Upper lobe of left lung (tissue), 4 donors: ENCODE data around the gene CADPS.

Experiments used
- POLR2A ChIP-seq, 4 donors: fragments of 450-650 bp; IDR thresholded peaks; one replicate each; pipeline ENCODE4 v1.5.1; 2016 to 2017; ENCODE audit warnings: antibody characterized with exemption in 4 of 4, mild to moderate bottlenecking in 2 of 4
- POLR2AphosphoS5 ChIP-seq, 2 donors: sonication (generic); formaldehyde crosslinking; IDR thresholded peaks; one replicate each; pipeline ENCODE4 v1.5.1; 2017; ENCODE audit warnings: antibody characterized with exemption in 2 of 2
- TF ChIP-seq, protein P1 (sequence below), 6 experiments: fragments of 450-650 bp in 4 of 6; fragments of 200-600 bp in 2 of 6; sonication (generic) in 2 of 6; IDR thresholded peaks; one replicate each; pipeline ENCODE4 v1.5.1; 2016 to 2019; ENCODE audit warnings: antibody characterized with exemption in 6 of 6

DNA sequence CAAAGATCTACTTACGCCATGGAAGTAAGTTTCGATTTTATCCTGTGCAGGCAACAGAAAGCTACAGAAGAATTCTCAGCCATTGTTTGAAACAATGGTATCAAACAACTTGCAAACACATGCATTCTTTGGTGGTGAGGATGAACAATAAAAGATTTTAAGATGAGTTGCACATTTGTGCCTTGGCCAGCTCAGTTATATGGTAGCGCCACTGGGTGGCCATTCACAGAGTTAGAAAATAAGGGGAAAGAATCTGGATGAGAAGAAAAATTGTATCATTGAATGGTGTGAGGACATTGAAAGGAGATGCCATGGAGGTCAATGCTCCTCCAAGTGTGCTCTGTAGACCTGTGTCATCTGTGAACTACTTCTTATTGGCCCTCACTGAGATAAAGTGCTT, 11.6 kb downstream of the CADPS start:
- TF ChIP-seq POLR2AphosphoS5 (IDR thresholded peaks at IDR 0.05), result no peak
- TF ChIP-seq, protein P1, sequence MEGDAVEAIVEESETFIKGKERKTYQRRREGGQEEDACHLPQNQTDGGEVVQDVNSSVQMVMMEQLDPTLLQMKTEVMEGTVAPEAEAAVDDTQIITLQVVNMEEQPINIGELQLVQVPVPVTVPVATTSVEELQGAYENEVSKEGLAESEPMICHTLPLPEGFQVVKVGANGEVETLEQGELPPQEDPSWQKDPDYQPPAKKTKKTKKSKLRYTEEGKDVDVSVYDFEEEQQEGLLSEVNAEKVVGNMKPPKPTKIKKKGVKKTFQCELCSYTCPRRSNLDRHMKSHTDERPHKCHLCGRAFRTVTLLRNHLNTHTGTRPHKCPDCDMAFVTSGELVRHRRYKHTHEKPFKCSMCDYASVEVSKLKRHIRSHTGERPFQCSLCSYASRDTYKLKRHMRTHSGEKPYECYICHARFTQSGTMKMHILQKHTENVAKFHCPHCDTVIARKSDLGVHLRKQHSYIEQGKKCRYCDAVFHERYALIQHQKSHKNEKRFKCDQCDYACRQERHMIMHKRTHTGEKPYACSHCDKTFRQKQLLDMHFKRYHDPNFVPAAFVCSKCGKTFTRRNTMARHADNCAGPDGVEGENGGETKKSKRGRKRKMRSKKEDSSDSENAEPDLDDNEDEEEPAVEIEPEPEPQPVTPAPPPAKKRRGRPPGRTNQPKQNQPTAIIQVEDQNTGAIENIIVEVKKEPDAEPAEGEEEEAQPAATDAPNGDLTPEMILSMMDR (IDR thresholded peaks at IDR 0.05), result no peak
- no peak for TF ChIP-seq POLR2A (IDR thresholded peaks at IDR 0.05)
